Stimulated activated CD4-positive, alpha-beta T cell treated with anti-CD3 and anti-CD28 coated beads, Interleukin-1b, Interleukin-23, amount 100 ng/mL, for 1 hour (primary cell): ENCODE results near the gene DLX2.

Experiments
- DNase-seq, 2 donors: peaks; one replicate each; pipeline ENCODE4 v3.0.0-alpha.2; 2020; ENCODE audit warnings: low read depth in 2 of 2

The DLX2 gene

DNA sequence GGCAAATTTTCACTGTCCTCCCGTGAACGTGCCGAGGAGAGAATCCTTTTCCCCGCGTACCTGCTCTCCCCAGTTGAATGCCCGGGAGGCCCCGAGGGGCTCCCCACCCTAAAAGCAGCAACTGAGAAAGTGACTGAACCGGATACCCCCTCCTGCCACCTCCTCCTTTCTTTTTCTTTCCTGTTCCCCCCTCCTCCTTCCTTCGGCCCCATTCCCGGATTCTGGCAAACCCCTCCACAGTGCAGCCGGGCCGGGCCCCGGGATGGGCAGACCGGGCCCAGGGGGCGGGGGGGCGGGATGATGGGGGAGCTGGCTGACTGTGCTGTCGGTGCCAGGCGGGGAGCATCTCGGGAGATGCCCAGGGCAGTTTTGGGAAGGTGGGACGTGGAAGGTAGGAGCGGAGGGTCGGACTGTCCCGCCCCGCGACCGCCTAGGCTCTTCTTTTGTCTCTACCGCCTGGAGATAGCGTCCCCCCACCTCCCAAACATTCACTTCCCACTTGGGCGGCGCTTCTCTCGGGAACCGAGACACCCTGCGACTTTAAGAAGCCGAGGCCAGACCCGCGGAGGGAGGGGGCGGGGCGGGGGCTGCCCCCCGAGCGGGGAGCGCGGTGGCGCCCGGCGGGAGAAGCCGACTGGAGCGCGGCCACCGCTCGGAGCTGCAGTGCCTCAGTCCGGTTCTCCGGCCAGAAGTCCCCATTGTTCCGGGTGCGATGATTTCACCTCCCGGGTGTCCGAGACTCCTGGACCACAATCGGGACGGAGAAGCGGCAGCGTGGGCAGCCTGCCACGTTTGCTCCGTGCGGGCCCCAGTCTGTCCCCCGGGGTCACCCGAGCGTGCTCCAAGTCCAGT lies 8.2 kb downstream of the DLX2 start:
- DNase-seq: no peak

DNA sequence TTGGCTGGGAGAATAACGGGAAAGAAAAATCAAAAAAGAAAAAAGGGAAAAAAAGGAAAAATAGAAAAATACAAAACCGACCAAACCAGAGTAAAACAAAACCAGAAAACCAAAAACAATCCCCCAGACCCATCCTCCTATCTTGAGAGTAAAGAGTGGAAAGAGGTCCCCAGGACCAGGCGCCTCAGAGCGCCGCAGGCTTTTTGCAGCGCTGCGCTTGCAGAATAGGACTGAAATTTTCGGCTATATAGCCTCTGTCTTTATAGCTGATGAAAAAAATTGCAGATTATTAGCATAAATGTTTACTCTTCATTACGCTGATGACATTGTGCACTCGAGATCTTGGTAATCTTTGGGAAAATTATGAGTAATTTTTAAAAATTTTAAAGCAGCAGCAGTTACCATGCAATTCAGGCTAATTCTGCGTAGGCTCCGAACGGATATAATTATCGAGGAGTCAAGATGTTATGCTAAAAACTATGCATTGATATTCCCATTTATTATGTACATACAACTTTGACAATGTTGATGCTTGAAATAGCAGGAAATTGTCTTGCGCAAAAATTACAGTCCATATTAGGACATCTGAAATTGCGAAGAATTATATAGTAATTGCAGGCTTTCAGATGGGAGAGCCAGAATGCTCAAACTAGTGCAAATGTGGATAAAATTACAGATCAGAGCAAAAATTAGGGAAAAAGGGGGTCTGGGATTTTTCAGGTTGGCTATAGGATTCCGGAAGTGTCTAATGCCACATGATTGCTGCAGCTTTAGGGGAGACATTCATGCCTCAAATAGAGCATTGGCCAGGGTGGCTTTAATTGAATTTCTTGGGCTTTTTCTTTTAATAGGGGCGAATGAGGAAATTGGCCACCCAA lies 9.0 kb downstream of the DLX2 start:
- DNase-seq: no peak

DNA sequence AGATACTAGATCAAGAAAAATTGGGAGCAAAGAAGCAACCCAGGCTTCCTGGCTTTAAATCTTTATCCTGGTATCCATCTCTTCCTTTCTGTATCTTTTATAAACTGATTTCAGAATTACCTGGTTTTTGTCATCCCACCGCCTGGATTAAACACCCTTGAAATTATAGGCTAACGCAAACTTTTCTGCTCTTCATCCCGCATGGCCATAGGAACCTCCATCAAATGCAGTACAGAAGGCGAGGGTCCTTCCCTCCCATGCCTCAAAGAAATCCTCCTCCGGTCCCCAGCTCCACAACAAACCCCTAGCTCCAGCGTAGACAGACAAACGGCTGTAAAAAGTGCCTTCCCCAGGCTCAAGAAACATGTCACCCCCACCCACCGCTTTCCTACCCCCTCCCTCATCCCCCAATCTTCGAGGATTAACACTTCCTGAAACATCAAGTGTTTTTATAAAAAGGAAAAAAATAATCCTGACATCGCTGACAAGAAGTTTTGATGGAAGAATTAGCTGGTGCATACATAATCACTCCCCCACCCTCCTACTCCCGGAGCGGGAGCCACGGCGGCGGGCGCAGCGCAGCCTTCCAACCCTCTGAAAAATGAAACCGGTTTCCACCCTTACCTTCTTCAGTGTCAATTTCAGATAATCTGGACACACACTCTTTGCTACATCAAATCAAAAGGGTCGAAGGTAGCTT lies 9.8 kb downstream of the DLX2 start:
- no peak for DNase-seq

DNA sequence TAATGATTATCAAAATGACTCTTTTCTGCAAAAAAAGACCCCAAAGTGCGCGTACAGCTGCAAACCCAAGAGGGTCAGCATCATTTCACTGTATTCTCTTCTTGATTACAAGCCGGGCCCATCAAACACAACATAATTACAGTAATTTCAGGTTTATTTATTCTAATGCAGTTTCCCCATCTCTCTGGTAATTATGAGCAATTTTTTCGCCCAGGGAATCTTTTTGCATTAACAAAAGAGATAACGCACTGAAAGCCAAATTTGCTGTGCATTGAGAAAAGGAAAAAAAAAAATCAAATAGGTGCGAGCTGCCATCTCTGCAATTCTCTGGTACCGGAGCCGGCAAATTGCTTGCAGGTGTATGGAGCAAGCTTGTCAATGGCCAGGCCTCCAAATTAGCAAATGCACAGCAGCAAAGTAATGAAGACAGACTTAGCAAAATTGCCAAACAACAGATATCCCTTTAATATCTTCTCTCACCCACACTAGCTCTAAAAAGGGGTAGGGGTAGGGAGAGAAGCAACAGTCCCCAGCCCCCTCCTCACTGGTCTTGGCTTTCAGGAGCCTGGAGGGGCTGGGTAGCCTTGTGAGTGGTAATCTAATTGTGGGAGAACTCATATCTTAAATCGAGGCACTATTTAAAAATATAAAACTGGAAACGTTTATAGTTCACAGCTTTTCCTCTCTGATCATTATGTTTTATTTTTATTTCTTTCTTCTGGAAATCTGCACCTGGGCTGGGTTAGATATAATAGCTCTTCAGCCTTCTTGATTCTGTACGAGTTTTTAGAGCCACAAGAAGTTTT lies 10.7 kb downstream of the DLX2 start:
- DNase-seq: no peak

DNA sequence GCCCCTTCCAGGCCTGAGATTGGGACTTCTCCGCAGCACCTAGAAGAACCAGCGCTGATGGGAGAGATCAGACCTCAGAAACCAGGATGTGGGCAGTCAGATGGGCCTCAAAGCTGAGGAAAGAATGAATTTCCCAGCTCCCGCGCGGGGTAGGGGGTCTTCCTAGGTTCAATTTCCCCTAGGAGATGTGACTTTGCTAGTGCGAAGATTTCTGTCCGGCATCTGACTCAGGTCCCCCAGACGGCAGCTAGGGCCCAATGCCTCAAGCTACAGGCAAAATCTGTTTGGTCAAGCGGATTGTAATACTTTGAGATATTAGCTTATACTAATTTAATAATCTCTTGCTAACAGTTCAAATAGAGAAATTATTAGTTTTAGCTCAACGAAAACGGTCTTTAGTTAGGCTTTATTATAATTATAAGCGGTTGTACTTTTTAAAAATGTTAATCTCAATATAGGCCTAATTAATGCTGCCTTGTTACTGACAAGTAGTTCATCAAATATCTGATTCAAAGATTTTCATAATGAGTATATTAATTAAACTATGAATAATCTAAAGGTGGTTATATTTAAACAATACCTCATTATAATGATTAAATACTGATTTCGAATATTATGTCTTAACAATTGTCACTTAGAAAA lies 11.6 kb downstream of the DLX2 start:
- no peak for DNase-seq

DNA sequence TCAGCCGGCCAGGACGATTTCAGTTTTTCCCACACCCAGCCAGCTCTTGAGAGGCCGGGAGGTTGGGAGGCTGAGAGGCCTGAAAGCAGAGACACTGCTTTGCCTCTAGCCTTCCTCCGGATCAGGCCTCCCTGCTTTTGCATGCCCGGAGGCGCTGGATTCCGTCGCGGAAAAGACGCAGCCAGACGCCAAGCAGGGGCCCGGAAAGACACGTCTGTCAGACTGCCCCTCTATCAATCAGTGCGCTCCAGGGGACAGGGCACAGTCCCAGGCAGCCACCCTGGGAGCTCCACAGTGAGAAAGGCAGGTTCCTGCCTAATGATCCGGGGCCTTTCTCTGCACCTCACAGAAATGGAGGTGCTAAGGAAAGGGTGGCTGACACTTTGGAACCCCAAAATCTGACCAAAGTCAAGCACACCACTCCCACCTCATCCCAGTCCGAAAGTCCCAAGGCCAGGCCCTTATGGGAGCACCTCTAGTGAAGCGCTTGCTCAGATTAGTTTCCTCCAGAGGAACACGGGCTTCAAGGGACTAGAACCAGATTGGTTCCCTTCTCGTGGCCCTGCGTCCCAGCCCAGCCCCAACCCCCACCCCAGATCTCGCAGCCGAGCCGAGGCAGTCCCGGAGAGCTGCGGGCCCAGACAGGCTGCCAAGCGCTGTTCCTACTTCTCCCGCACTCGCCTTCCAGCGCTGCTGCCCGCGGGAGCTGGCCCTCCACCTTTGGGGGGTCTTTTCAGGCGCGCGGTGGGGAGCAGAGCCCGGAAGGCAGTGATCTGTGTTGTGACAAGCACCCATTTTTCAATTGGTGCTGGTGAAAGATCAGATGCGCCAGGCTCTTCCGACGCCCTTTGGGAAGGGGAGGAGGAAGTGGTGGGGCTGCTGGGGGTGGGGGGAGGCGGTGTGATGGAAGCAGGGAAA lies 12.4 kb downstream of the DLX2 start:
- DNase-seq: no peak

DNA sequence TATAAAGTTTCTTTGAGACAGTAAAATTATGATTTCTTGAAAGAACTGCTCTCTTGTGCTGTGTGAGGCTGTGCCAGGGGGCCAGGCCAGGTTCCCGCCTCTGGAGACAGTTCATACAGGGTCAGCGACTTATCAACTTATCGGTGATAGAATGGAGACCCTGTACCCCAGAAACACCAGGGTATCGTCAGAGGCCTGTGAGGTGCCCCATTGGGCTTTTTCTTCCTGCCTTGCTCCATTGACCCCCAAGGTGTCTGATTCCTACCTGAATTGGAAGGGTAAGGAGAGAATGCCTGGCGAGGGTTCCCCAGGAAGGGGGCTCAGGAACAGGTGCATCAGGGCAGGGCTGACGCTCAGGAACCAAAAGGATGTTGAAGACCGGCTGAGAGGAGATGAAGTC lies 13.1 kb downstream of the DLX2 start:
- DNase-seq: no peak

DNA sequence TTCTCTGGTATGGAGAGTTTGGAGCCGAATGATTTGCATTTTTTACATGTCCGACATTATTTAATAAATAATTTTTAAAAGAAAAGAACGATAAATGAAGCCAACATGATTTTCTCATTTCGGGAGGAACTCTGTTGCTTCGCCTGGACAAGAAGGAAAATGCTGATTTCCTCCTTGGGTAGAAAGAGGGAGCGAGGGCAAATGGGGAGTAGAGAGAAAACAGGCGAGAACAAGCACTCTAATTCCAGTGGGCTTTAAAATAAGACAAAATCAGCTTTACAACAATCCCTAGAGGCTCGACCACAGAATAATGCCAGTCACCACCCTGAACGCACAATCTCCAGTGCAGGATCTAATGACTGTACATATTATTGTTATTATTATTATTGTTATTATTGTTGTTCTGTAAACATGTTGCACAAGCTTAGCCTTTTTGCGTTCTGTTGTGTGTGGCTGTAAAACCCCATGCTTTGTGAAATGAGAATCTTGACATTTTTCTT lies 13.6 kb downstream of the DLX2 start:
- no peak for DNase-seq

DNA sequence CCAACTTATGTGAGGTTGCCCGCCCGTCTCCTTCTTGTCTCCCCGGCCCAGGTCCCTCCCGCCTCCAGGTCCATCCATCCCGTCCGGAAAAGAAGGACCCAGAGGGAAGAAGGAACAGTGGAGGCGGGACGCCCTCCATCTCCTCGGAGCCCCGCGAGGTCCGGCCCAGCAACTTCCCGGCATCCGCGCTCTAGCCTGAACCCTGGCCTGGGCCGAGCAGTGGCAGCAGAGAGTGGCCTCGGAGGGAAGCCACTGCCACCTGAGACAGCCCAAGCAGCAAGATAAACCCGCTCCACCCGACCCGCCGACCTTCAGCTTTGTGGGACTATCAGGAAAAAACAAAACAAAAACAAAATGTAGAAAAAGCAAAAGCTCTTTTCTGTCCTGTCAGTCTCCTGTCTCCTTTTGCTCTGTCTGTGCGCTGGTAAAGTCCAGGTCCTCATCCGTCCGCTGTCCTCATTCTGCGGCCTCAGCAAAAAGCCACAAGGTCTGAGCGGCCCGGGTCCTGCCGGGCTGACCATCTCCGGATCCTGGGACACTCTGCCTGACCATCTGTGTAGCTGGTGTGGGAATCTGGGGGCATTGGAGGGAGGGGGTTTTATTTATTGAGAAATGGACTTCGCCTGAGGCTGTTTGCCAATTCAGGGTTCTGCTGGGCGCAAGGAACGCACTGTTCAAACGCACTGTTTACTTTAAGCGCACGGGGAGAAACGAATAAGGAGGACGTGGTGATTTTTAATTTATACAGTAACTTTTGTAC lies 14.3 kb downstream of the DLX2 start:
- DNase-seq: no peak

DNA sequence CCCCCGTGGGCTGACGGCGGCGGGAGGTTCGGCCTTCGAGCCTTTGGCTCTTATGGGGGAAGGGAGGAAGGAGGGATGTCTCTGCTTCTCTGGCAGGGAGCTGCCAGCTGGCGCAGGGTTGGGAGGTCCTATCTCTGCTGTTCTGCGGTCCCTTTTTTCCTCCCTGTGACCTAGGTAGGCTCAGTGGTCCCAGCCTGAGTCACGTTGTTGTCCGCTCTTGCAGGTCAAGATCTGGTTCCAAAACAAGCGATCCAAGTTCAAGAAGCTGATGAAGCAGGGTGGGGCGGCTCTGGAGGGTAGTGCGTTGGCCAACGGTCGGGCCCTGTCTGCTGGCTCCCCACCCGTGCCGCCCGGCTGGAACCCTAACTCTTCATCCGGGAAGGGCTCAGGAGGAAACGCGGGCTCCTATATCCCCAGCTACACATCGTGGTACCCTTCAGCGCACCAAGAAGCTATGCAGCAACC lies 14.9 kb downstream of the DLX2 start:
- no peak for DNase-seq

DNA sequence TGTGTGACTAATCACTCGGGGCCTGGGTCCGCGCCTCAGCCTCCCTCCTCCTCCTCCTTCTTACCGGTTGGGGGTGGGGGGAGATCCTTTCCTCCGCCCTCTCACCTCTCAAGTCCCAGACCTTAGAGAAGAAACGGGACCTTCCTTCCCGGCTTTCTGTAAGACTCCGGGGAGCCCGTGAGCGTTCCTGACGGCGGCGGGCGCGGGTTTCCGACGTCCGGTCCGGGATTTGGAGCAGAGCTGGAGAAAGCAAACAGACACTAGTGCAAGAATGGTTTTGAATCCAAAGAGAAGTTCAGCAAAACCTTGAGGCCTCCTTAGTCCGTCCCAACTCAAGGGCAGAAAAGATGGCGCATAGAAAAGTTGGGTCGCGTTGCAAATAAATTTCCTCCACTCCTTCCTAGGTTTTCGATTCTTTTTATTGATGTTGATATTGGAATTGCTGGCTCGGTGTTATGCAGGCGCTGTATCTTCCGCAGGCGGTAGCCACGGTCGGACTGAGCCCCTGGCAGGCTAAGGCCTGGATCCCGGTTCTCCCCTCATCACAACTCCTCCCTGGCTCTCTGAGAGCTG lies 15.4 kb downstream of the DLX2 start:
- no peak for DNase-seq

DNA sequence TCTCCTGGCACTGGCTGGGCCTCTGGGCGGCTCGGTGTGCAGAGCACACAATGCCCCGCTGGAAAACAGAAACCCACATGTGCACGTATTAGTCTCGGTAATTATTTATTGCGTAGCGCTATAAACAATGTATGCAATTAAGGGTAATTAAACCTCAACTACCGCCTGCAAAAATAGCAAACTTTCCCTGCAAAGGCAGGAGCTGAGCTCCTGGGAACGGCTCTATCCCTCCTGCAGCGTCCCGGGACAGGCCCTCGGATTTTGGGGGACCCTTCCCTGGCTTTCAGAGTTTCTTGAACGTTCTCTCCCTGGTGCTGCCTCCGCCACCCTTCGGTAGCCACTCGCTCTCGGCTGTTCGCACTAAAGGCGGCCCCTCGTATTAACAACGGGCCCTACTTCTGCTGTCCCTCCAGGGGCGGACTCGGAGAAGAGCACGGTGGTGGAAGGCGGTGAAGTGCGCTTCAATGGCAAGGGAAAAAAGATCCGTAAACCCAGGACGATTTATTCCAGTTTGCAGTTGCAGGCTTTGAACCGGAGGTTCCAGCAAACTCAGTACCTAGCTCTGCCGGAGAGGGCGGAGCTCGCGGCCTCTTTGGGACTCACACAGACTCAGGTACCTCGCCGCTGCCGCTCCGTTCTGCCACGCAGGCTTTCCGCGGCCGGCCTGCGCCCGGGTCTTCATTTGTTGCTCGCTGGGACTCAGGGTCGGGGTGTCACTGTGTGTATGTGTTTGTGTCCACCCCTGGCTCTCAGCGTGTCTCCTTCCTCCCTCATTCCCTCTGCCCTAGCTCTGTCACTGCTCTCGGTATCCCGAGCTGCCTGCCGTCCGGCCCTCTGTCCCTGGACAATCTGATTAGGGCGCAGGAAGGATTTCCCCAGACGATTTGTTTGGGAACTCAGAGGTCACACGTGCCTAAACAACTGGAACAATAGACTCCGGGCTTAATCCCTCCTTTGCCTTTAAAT lies 16.2 kb downstream of the DLX2 start:
- no peak for DNase-seq

DNA sequence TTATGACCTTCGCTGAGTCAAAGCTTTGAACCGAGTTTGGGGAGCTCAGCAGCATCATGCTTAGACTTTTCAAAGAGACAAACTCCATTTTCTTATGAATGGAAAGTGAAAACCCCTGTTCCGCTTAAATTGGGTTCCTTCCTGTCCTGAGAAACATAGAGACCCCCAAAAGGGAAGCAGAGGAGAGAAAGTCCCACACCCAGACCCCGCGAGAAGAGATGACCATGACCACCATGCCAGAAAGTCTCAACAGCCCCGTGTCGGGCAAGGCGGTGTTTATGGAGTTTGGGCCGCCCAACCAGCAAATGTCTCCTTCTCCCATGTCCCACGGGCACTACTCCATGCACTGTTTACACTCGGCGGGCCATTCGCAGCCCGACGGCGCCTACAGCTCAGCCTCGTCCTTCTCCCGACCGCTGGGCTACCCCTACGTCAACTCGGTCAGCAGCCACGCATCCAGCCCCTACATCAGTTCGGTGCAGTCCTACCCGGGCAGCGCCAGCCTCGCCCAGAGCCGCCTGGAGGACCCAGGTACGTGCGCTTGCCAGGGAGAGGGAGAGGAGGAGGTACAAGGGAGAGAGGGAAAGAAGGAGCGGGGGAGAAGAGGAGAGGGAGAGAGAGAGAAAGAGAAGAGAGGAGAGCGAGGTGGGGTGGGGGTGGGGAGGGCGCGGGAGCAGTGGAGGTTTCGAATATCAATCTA lies 17.1 kb downstream of the DLX2 start, which contains the start of gene DLX1:
TSS of gene DLX1 (plus strand) at position 48 of the 700 bp plus-strand sequence. CDS start at position 219, 171 bp downstream.
- DNase-seq: no peak

DNA sequence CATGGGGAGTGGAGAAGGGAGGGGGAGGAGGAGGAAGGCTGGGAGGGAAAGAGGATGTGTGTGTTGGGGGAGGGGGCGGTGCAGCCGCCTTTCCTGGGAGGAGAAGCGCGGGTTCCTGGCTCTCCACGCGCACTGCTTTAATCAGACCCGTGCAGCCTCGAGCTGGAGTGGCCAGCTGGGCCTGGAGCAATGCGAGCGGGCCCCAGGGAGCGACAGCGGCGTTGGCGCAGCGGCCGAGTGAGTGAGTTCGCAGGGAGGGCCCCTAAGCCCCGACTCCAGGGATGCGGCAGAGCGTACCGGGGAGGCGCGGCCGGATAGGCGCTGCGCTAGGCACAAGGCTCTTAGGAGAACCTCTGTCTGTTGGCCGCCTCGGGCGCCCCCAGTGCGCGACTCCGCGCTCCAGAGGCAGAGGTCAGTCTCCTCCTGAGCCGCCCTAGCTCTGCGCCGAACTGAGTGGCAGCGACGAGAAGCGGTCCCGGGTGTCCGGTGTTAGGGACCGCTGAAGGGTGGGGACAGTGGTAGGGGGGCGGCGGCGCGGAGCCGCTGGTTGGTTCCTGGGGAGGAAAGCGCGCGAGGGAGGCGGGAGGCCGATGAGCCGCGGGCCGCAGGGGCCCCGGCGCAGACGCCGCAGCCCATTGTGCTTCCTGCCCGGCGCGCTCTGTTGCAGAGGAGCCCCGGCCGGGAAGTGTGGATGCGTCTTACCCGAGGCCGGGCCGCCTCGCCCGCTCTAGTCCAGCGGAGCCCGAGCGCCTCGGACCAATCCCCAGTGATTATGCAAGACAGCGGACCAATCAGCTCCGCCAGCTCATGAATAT lies 17.8 kb downstream of the DLX2 start:
- no peak for DNase-seq

DNA sequence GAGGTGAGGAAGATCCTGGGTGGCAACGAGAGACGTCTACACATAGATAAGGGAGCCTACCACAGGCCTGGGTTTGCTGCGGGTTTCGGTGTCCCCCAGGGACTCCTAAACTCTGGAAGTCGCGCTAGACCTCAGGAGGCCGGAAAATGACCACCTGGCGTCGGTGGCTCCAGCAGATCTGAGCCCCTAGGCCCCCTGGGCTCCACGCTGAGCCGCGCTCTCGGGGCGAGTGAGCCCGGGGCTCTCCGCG lies 18.4 kb downstream of the DLX2 start:
- no peak for DNase-seq
